Gastroesophageal sphincter (tissue), 4 donors: ENCODE data around the gene METTL2A. TPM values are rescaled to one million over a fixed set of nuclear protein-coding genes. Genes with fewer than 3 reads are reported as not detected.
"Not testable (repeated sequence)": the region's sequence is repeated elsewhere in the genome, so short reads cannot be mapped to it uniquely, and the experiment has no call there.

Experiments used
- ATAC-seq: fragments of 150-250 bp; one replicate; pipeline ENCODE4 v1.9.1; 2016; ENCODE audit warnings: mild to moderate bottlenecking, moderate library complexity
- H3K27ac ChIP-seq, 4 donors: fragments of 200-600 bp; sonication (generic) in 3 of 4; 1 replicate in 3 of 4; 2 replicates in 1 of 4; pipeline ENCODE4 v1.5.1; 2016 to 2019
- H3K27me3 ChIP-seq: fragments of 200-600 bp; sonication (generic); one replicate; pipeline ENCODE4 v1.5.1; 2019
- H3K36me3 ChIP-seq, 2 donors: fragments of 200-600 bp; sonication (generic); one replicate each; pipeline ENCODE4 v1.5.1; 2019; ENCODE audit warnings: control low read depth in 1 of 2
- H3K4me1 ChIP-seq, 3 donors: fragments of 200-600 bp; sonication (generic); 1 replicate in 2 of 3; 2 replicates in 1 of 3; pipeline ENCODE4 v1.5.1; 2016 to 2019; ENCODE audit warnings: control low read depth in 2 of 3
- H3K4me3 ChIP-seq, 2 donors: fragments of 200-600 bp; sonication (generic); one replicate each; pipeline ENCODE4 v1.5.1; 2019; ENCODE audit warnings: mild to moderate bottlenecking in 1 of 2, moderate library complexity in 1 of 2
- H3K9me3 ChIP-seq, 3 donors: fragments of 200-600 bp; sonication (generic); one replicate each; pipeline ENCODE4 v1.5.1; 2017 to 2019; ENCODE audit warnings: control low read depth in 2 of 3
- CTCF ChIP-seq, 4 experiments: fragments of 200-600 bp in 2 of 4; fragments of 450-650 bp in 2 of 4; sonication (generic) in 1 of 4; IDR thresholded peaks; one replicate each; pipeline ENCODE4 v1.5.1; 2017 to 2019; ENCODE audit warnings: antibody characterized with exemption in 4 of 4, mild to moderate bottlenecking in 2 of 4, moderate library complexity in 2 of 4
- EP300 ChIP-seq: sonication (generic); formaldehyde crosslinking; IDR thresholded peaks from one replicate; pipeline ENCODE4 v1.6.1; 2017; ENCODE audit warnings: antibody characterized with exemption, mild to moderate bottlenecking
- POLR2A ChIP-seq, 2 donors: fragments of 450-650 bp; IDR thresholded peaks; one replicate each; pipeline ENCODE4 v1.6.1; 2017; ENCODE audit warnings: antibody characterized with exemption in 2 of 2, mild to moderate bottlenecking in 2 of 2, moderate library complexity in 1 of 2
- POLR2AphosphoS5 ChIP-seq: sonication (generic); formaldehyde crosslinking; IDR thresholded peaks from one replicate; pipeline ENCODE4 v1.6.1; 2017; ENCODE audit warnings: antibody characterized with exemption
- WGBS, 2 donors: methylation state at CpG; one replicate each; pipeline ENCODE4 v1.1.5; 2018; ENCODE audit warnings: low coverage in 1 of 2; 5-methylcytosine and 5-hydroxymethylcytosine counted together
- total RNA-seq, 4 donors: library from RNA; depleted of rRNA; stranded (reverse); fragments of >200 nt; gene quantifications; one replicate each; pipeline ENCODE4 v1.1.0, GENCODE V29; 2016

Gene METTL2A
- 10 to 100 TPM; 12.1 to 18.2 (median 15.9) TPM for total RNA-seq

GRCh38 chr17:62423647-62424461 is at the start of gene METTL2A:
TSS of gene METTL2A (plus strand) at chr17:62423897. CDS start at chr17:62423903, 6 bp downstream.
- H3K27me3 ChIP-seq, H3K9me3 ChIP-seq: not testable (repeated sequence)
- Histone ChIP-seq H3K36me3 (peaks cover 0 to 22% of the 10 kb centered on the region in 2 donors), H3K4me1 (peaks cover 0 to 16% (median 7%) of the 10 kb centered on the region in 3 donors), H3K27ac (peak within 1 kb of the TSS in 3 of 4 donors; percentile 78 to 80 (median 80)), H3K4me3 (peak within 1 kb of the TSS; percentile 45 to 71)
- TF ChIP-seq CTCF (IDR thresholded peaks at IDR 0.05) (peak in 3 of 4 experiments; percentile 21 to 42 (median 40)), POLR2AphosphoS5 (peak; percentile 43), POLR2A (IDR thresholded peaks at IDR 0.05) (peak; percentile 39 to 47)
- ATAC-seq, result peak; percentile 92
- WGBS, 2 donors, result 0 to 1% methylated on average over 13 to 25 of the region's 58 CpGs

GRCh38 chr17:62380253-62380652 is 43.4 kb upstream of the METTL2A start, which contains the start of gene EFCAB3:
TSS of gene EFCAB3 (plus strand) at chr17:62380553. CDS start at chr17:62382980, 2,427 bp downstream.
- 87 to 100% methylated on average over 2 to 3 of the region's 3 CpGs for WGBS, 2 donors
- Histone ChIP-seq H3K4me3 (no peak within 1 kb of the TSS), H3K4me1 (no peaks in the 10 kb centered on the region), H3K27ac (no peak within 1 kb of the TSS), H3K36me3 (no peaks in the 10 kb centered on the region), H3K27me3 (peaks cover 16% of the 10 kb centered on the region), H3K9me3 (no peaks in the 10 kb centered on the region)
- ATAC-seq, result no peak
- TF ChIP-seq EP300 (no peak), POLR2A (IDR thresholded peaks at IDR 0.05) (no peak), POLR2AphosphoS5 (no peak), CTCF (IDR thresholded peaks at IDR 0.05) (no peak)

GRCh38 chr17:62381561-62381960 is 42.1 kb upstream of the METTL2A start:
- Histone ChIP-seq H3K9me3 (no peaks in the 10 kb centered on the region), H3K36me3 (no peaks in the 10 kb centered on the region), H3K4me3 (no peak overlapping the region), H3K27ac (no peak overlapping the region), H3K27me3 (peaks cover 10% of the 10 kb centered on the region), H3K4me1 (no peaks in the 10 kb centered on the region)
- ATAC-seq, result no peak
- no peak for TF ChIP-seq CTCF (IDR thresholded peaks at IDR 0.05)
- no CpG with 5 or more reads among the region's 18 CpGs for WGBS, 2 donors

GRCh38 chr17:62388856-62389255 is 34.8 kb upstream of the METTL2A start:
- H3K4me3 ChIP-seq, result no peak overlapping the region

More at GRCh38 chr17:62388856-62389255, 34.8 kb upstream of the METTL2A start:
- no peak for TF ChIP-seq CTCF (IDR thresholded peaks at IDR 0.05)
- TF ChIP-seq POLR2AphosphoS5, result no peak
- TF ChIP-seq EP300, result no peak
- no peak for TF ChIP-seq POLR2A (IDR thresholded peaks at IDR 0.05)
- Histone ChIP-seq H3K27ac (no peak overlapping the region), H3K4me1 (no peaks in the 10 kb centered on the region), H3K9me3 (no peaks in the 10 kb centered on the region), H3K36me3 (no peaks in the 10 kb centered on the region), H3K27me3 (peaks cover 37% of the 10 kb centered on the region)
- no peak for ATAC-seq
- WGBS, 2 donors, result 63 to 67% methylated on average over 1 of the region's 1 CpG
